ENCODE results near the gene USP6NL.

The USP6NL gene

GRCh38 chr10:11609492-11610093 lies 1.9 kb downstream of the USP6NL start:
- DNase-seq (ENCODE audit: low read depth): no peak

DNA sequence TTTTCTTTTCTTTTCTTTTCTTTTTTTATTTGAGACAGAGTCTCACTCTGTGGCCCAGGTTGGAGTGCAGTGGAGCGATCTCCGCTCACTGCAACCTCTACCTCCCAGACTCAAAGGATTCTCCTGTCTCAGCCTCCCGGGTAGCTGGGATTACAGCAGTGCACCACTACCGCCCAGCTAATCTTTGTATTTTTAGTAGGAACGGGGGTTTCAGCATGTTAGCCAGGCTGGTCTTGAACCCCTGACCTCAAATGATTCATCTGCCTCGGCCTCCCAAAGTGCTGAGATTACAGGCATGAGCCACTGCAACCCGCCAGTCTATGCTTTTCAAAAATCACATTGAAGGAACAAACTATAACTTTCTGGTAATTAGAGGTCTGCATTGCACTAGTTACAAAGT lies 2.4 kb downstream of the USP6NL start:
- no peak for DNase-seq (ENCODE audit: low read depth)
- H3K4me3 ChIP-seq (ENCODE audit: low read length): no peak overlapping the region
- TF ChIP-seq, protein P1, sequence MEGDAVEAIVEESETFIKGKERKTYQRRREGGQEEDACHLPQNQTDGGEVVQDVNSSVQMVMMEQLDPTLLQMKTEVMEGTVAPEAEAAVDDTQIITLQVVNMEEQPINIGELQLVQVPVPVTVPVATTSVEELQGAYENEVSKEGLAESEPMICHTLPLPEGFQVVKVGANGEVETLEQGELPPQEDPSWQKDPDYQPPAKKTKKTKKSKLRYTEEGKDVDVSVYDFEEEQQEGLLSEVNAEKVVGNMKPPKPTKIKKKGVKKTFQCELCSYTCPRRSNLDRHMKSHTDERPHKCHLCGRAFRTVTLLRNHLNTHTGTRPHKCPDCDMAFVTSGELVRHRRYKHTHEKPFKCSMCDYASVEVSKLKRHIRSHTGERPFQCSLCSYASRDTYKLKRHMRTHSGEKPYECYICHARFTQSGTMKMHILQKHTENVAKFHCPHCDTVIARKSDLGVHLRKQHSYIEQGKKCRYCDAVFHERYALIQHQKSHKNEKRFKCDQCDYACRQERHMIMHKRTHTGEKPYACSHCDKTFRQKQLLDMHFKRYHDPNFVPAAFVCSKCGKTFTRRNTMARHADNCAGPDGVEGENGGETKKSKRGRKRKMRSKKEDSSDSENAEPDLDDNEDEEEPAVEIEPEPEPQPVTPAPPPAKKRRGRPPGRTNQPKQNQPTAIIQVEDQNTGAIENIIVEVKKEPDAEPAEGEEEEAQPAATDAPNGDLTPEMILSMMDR (IDR thresholded peaks at IDR 0.05; ENCODE audit: insufficient read depth, low read depth, low read length, missing control alignments): no peak

More at GRCh38 chr10:11609492-11610093, 1.9 kb downstream of the USP6NL start:
- H3K4me3 ChIP-seq (ENCODE audit: low read length): no peak overlapping the region
- TF ChIP-seq, protein P1 (IDR thresholded peaks at IDR 0.05; ENCODE audit: insufficient read depth, low read depth, low read length, missing control alignments): no peak

DNA sequence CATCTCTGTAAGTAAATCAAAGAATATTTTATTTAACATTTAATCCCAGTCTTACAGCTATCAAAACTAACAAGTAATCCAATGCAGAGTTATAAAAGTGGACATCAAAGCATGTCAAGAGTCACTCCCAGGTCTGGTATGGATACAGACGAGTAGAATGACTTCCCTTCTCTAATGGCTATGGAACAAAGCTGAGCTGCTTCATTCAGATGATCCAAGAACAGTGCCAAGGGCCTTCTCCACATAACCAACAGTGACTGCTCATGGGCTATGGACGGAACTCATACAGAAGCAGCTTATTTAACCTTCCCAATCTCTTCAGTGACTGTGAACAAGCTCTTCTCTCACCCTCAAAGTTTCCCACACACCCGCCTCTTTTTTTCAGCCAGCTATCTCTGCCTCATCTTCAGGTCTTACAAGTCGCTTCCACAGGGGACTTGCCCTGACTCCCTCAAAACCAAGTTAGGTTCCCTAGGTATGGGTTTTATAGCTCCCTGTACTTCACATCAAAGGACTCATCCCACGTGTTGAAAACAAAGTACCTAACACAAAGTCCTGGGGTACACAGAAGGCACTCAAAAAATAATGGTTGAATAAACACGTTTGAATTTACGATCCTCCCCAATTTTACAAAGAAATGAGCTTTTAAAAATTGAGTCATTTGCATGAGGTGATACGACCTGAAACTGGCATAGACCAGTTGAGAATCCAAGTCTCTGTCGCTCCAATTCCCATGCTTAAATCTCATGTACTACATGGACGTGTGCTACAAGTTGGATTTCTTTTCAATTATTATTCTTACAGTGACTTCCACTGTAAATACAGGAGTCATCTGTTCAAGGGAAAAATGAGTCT lies 3.1 kb downstream of the USP6NL start:
- no peak overlapping the region for H3K4me3 ChIP-seq (ENCODE audit: low read length)
- no peak for DNase-seq (ENCODE audit: low read depth)
- TF ChIP-seq, protein P1 (IDR thresholded peaks at IDR 0.05; ENCODE audit: insufficient read depth, low read depth, low read length, missing control alignments): no peak

DNA sequence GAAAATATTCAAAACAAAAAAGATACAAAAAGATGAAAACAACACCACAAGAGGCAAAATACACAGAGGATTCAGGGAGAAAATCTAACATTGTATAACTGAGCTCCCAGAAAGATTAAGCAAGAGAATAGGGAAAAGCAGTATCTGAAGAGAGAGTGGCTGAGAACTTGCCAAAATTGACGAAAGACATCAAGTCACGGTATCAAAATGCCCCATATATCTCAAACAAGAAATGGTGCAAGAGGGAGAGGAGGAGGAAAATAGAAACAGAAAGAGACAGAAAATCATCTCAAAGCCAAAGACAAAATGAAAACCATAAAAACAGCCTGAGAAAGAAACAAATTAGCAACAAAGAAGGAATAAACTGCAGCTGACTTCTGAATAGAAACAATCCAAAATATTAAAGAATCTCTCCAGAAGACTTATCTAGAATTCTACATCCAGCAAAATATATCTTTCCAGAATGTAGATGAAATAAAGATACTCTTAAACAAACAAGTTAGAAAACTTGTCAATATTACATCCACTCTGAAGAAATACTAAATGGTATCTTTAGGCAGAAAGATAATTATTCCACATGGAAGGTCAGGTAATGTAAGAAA lies 5.5 kb downstream of the USP6NL start:
- DNase-seq (ENCODE audit: low read depth): no peak
- no peak overlapping the region for H3K4me3 ChIP-seq (ENCODE audit: low read length)
- TF ChIP-seq, protein P1 (IDR thresholded peaks at IDR 0.05; ENCODE audit: insufficient read depth, low read depth, low read length, missing control alignments): no peak

GRCh38 chr10:11604865-11605650 lies 6.4 kb downstream of the USP6NL start:
- no peak overlapping the region for H3K4me3 ChIP-seq (ENCODE audit: low read length)
- DNase-seq (ENCODE audit: low read depth): no peak
- TF ChIP-seq, protein P1 (IDR thresholded peaks at IDR 0.05; ENCODE audit: insufficient read depth, low read depth, low read length, missing control alignments): no peak

DNA sequence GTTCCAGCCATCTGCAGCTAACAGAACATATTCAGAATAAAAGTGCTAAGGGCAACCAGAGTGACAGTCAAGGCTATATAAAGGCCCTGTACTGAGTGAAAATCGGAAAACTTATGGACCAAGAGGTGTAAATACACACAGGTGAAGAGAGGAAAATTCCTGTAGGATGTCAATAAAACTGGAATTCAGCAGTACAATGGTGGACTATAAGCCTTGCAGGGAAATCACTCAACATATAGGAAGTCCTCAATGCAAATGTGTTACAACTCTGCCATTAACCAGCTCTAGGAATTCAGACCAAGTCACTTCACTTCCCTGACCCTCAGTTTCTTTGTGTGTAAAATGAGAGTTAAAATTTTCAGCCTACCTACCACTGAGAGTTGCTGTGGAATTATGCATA lies 7.7 kb downstream of the USP6NL start:
- DNase-seq (ENCODE audit: low read depth): no peak
- H3K4me3 ChIP-seq (ENCODE audit: low read length): no peak overlapping the region
- TF ChIP-seq, protein P1 (IDR thresholded peaks at IDR 0.05; ENCODE audit: insufficient read depth, low read depth, low read length, missing control alignments): no peak

Measured in epithelial cell of esophagus (primary cell).